Gastroesophageal sphincter (tissue), 4 donors: ENCODE measurements around the gene INPP5A. TPM values are rescaled to one million over a fixed set of nuclear protein-coding genes. Genes with fewer than 3 reads are reported as not detected.

ENCODE experiments used
- ATAC-seq: fragments of 150-250 bp; one replicate; pipeline ENCODE4 v1.9.1; 2016; ENCODE audit warnings: mild to moderate bottlenecking, moderate library complexity
- H3K27ac ChIP-seq, 4 donors: fragments of 200-600 bp; sonication (generic) in 3 of 4; 1 replicate in 3 of 4; 2 replicates in 1 of 4; pipeline ENCODE4 v1.5.1; 2016 to 2019
- H3K27me3 ChIP-seq: fragments of 200-600 bp; sonication (generic); one replicate; pipeline ENCODE4 v1.5.1; 2019
- H3K36me3 ChIP-seq, 2 donors: fragments of 200-600 bp; sonication (generic); one replicate each; pipeline ENCODE4 v1.5.1; 2019; ENCODE audit warnings: control low read depth in 1 of 2
- H3K4me1 ChIP-seq, 3 donors: fragments of 200-600 bp; sonication (generic); 1 replicate in 2 of 3; 2 replicates in 1 of 3; pipeline ENCODE4 v1.5.1; 2016 to 2019; ENCODE audit warnings: control low read depth in 2 of 3
- H3K4me3 ChIP-seq, 2 donors: fragments of 200-600 bp; sonication (generic); one replicate each; pipeline ENCODE4 v1.5.1; 2019; ENCODE audit warnings: mild to moderate bottlenecking in 1 of 2, moderate library complexity in 1 of 2
- H3K9me3 ChIP-seq, 3 donors: fragments of 200-600 bp; sonication (generic); one replicate each; pipeline ENCODE4 v1.5.1; 2017 to 2019; ENCODE audit warnings: control low read depth in 2 of 3
- EP300 ChIP-seq: sonication (generic); formaldehyde crosslinking; IDR thresholded peaks from one replicate; pipeline ENCODE4 v1.6.1; 2017; ENCODE audit warnings: antibody characterized with exemption, mild to moderate bottlenecking
- POLR2A ChIP-seq, 2 donors: fragments of 450-650 bp; IDR thresholded peaks; one replicate each; pipeline ENCODE4 v1.6.1; 2017; ENCODE audit warnings: antibody characterized with exemption in 2 of 2, mild to moderate bottlenecking in 2 of 2, moderate library complexity in 1 of 2
- POLR2AphosphoS5 ChIP-seq: sonication (generic); formaldehyde crosslinking; IDR thresholded peaks from one replicate; pipeline ENCODE4 v1.6.1; 2017; ENCODE audit warnings: antibody characterized with exemption
- WGBS, 2 donors: methylation state at CpG; one replicate each; pipeline ENCODE4 v1.1.5; 2018; ENCODE audit warnings: low coverage in 1 of 2; 5-methylcytosine and 5-hydroxymethylcytosine counted together
- total RNA-seq, 4 donors: library from RNA; depleted of rRNA; stranded (reverse); fragments of >200 nt; gene quantifications; one replicate each; pipeline ENCODE4 v1.1.0, GENCODE V29; 2016
- TF ChIP-seq, protein P1 (sequence below), 4 experiments: fragments of 200-600 bp in 2 of 4; fragments of 450-650 bp in 2 of 4; sonication (generic) in 1 of 4; IDR thresholded peaks; one replicate each; pipeline ENCODE4 v1.5.1; 2017 to 2019; ENCODE audit warnings: antibody characterized with exemption in 4 of 4, mild to moderate bottlenecking in 2 of 4, moderate library complexity in 2 of 4

INPP5A gene
- total RNA-seq, 4 donors from 2014 or later = 111 to 288 (median 215) TPM

DNA sequence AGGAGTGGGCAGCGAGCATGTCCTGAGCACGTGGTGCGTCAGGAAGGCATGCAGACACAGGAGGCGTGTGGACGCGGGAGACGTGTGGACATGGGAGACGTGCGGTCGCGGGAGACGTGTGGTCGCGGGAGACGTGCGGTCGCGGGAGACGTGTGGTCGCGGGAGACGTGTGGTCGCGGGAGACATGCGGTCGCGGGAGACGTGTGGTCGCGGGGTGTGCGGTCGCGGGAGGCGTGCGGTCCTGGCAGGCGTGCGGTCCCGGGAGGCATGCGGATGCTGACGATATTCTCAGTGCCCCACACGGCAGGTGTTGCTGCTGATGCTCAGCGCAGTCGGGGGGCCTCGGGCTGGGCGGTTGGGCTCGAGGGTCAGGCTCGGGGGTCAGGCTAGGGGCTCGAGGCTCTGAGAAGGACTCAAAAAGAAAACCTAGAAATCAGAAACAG, 154.1 kb downstream of the INPP5A start:
- WGBS, 2 donors = 94 to 96% methylated on average over 24 to 48 of the region's 48 CpGs
- Histone ChIP-seq H3K4me3 (no peak overlapping the region), H3K4me1 (peaks cover 0 to 6% (median 0%) of the 10 kb centered on the region in 3 donors), H3K27me3 (no peaks in the 10 kb centered on the region), H3K36me3 (peaks cover 0 to 40% of the 10 kb centered on the region in 2 donors), H3K9me3 (peaks cover 0 to 3% (median 0%) of the 10 kb centered on the region in 3 donors), H3K27ac (no peak overlapping the region)
- TF ChIP-seq EP300 (no peak), POLR2AphosphoS5 (no peak), POLR2A (IDR thresholded peaks at IDR 0.05) (no peak)
- TF ChIP-seq, protein P1, sequence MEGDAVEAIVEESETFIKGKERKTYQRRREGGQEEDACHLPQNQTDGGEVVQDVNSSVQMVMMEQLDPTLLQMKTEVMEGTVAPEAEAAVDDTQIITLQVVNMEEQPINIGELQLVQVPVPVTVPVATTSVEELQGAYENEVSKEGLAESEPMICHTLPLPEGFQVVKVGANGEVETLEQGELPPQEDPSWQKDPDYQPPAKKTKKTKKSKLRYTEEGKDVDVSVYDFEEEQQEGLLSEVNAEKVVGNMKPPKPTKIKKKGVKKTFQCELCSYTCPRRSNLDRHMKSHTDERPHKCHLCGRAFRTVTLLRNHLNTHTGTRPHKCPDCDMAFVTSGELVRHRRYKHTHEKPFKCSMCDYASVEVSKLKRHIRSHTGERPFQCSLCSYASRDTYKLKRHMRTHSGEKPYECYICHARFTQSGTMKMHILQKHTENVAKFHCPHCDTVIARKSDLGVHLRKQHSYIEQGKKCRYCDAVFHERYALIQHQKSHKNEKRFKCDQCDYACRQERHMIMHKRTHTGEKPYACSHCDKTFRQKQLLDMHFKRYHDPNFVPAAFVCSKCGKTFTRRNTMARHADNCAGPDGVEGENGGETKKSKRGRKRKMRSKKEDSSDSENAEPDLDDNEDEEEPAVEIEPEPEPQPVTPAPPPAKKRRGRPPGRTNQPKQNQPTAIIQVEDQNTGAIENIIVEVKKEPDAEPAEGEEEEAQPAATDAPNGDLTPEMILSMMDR (IDR thresholded peaks at IDR 0.05) = no peak
- ATAC-seq = no peak

DNA sequence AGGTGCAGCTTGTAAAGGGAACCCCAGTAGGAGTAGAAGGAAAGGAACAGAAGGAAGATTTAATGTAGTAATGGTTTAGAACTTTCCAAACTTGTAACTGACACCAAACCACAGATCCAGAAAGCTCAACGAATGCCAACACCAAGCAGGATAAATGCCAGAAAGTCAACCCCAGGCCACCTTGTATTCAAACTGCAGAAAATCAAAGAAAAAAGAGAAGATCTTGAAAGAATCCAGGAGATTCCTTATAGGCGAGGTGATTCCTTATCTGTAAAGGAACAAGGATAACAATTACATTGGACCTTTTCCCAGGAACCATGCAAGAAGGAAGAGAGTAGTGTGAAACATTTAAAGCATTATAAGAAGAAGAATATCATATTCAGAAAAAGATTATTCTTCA, 154.7 kb downstream of the INPP5A start:
- no peaks in the 10 kb centered on the region for H3K27me3 ChIP-seq
- H3K4me1 ChIP-seq = peaks cover 0 to under 1% (median 0%) of the 10 kb centered on the region in 3 donors
- ATAC-seq = no peak
- 63 to 69% methylated on average over 2 of the region's 2 CpGs for WGBS, 2 donors
- TF ChIP-seq, protein P1 (IDR thresholded peaks at IDR 0.05) = no peak
- TF ChIP-seq POLR2AphosphoS5 (no peak), POLR2A (IDR thresholded peaks at IDR 0.05) (no peak)
- H3K27ac ChIP-seq = no peak overlapping the region
- no peak overlapping the region for H3K4me3 ChIP-seq
- H3K9me3 ChIP-seq = peaks cover 0 to 3% (median 0%) of the 10 kb centered on the region in 3 donors
- H3K36me3 ChIP-seq = peaks cover 0 to 43% of the 10 kb centered on the region in 2 donors

DNA sequence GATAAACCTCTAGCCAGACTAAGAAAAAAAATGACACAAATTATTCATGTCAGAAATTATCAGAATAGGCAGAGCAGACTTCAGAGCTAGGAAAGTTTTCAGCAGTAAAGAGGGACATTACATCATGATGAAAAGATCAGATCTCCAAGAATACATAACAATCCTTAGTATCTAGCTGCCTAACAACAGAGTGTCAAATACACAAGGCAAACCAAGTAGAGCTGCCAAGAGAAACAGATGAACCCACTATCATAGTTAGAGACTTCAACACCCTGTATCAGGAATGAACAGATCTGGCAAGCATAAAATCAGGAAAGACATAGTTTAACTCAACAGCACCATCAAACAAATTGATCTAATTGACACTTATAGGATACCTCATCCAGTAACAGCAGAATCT, 156.1 kb downstream of the INPP5A start:
- no peak for ATAC-seq
- Histone ChIP-seq H3K4me1 (peaks cover 0 to 8% (median 0%) of the 10 kb centered on the region in 3 donors), H3K36me3 (peaks cover 0 to 48% of the 10 kb centered on the region in 2 donors), H3K27ac (no peak overlapping the region), H3K9me3 (peaks cover 0 to 3% (median 0%) of the 10 kb centered on the region in 3 donors), H3K27me3 (no peaks in the 10 kb centered on the region), H3K4me3 (no peak overlapping the region)
- no peak for TF ChIP-seq POLR2A (IDR thresholded peaks at IDR 0.05)
- no peak for TF ChIP-seq EP300
- TF ChIP-seq, protein P1 (IDR thresholded peaks at IDR 0.05) = no peak
- no peak for TF ChIP-seq POLR2AphosphoS5

DNA sequence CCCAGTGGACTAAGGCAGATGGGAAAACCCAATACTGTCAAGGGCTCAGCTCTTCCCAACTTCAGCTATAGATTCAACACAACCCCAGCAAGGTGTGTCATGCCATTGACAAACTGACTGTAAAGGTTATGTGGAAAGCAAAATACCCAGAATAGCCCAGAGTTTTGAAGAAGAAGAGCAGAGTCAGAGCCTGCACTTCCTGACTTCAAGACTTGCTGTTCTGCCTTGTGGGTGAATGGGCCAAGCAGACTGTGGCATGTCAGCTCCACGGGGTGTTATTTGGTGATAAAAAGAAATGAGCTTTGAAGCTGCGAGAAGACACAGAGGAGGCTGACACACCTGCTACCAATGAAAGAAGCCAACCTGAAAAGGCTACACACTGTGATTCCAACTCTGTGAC, 158.6 kb downstream of the INPP5A start:
- 89 to 100% methylated on average over 1 to 2 of the region's 2 CpGs for WGBS, 2 donors
- Histone ChIP-seq H3K36me3 (peaks cover 0 to 43% of the 10 kb centered on the region in 2 donors), H3K27ac (no peak overlapping the region), H3K4me1 (peaks cover 0 to 33% (median 12%) of the 10 kb centered on the region in 3 donors), H3K27me3 (no peaks in the 10 kb centered on the region), H3K4me3 (no peak overlapping the region), H3K9me3 (peaks cover 0 to 3% (median 0%) of the 10 kb centered on the region in 3 donors)
- TF ChIP-seq, protein P1 (IDR thresholded peaks at IDR 0.05) = no peak
- TF ChIP-seq EP300 (no peak), POLR2A (IDR thresholded peaks at IDR 0.05) (no peak), POLR2AphosphoS5 (no peak)
- no peak for ATAC-seq
